Dendritic cell treated with granulocyte-macrophage colony-stimulating factor and Interleukin-4, amounts not matched to agents 40 ng/mL and 50 ng/mL, for 4 days (primary cell): ENCODE measurements around the gene SF3A2.

Experiments used
- H3K27ac Mint-ChIP-seq: one replicate; pipeline ENCODE4 v1.8.0; 2022; ENCODE audit warnings: mild to moderate bottlenecking, mixed read lengths
- H3K27me3 Mint-ChIP-seq: one replicate; pipeline ENCODE4 v1.8.0; 2022; ENCODE audit warnings: mild to moderate bottlenecking, mixed read lengths
- H3K36me3 Mint-ChIP-seq: one replicate; pipeline ENCODE4 v1.8.0; 2022; ENCODE audit warnings: low read depth, mixed read lengths
- H3K4me1 Mint-ChIP-seq: one replicate; pipeline ENCODE4 v1.8.0; 2022; ENCODE audit warnings: low read depth, mixed read lengths
- H3K4me3 Mint-ChIP-seq: one replicate; pipeline ENCODE4 v1.8.0; 2022; ENCODE audit warnings: mild to moderate bottlenecking, moderate library complexity, mixed read lengths
- H3K9me3 Mint-ChIP-seq: one replicate; pipeline ENCODE4 v1.8.0; 2022; ENCODE audit warnings: mixed read lengths
- intact Hi-C: fragments of 100-400 bp; cut with micrococcal nuclease; formaldehyde crosslinking; loops from one replicate; pipeline ENCODE4 v1.15.0; 2022

Gene SF3A2

DNA sequence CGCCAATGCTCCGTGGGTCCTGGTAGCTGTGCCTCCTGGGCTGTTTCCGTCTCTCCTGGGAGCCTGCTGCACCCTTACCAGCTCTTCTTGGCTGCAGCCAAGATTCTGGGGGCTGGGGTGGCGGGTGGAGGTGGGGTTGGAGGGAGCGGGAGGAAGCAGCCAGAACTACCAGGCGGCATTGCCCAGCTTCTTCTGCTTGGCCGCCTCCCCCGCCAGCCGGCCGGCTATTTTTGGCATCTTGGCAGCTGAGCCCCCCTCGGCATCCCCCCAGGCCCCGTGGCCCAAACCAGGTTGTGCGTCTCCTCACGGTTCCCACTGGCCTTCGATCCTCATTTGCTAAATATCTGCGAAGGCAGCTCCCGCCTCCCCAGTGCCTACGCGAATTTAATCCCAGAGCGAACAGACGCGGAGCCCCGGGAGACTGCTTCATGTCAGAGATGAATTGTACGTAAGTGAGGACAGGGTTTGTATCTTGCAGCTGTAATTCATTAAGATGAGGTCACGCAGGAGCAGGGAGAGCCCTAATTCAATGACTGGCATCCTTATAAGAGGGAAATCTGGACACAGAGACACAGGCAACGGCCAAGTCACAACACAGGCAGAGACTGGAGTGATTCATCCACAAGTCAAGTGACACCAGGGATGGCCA is 58.2 kb downstream of the SF3A2 start:
- Mint-ChIP-seq H3K27ac (no peak overlapping the region), H3K36me3 (peaks cover 65% of the 10 kb centered on the region), H3K4me1 (peaks cover 52% of the 10 kb centered on the region), H3K27me3 (peaks cover 30% of the 10 kb centered on the region), H3K9me3 (no peaks in the 10 kb centered on the region), H3K4me3 (no peak overlapping the region)
- intact Hi-C loops: no loop called here

DNA sequence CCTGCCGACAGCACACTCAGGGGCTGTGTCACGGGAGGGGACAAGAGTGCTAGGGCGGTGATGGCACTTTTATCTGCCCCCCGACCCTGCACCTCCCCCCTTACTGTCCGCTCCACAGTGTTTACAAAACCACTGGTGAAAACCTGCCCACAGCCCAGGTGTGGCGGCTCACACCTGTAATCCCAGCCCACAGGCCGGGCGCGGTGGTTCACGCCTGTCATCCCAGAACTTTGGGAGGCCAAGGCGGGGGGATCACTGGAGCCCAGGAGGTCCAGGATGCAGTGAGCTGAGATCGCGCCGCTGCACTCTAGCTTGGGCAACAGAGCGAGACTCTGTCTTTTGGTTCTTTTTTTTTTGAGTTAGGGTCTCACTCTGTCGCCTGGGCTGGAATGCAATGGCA is 59.5 kb downstream of the SF3A2 start:
- Mint-ChIP-seq H3K27ac (no peak overlapping the region), H3K9me3 (no peaks in the 10 kb centered on the region), H3K36me3 (peaks cover 52% of the 10 kb centered on the region), H3K27me3 (peaks cover 33% of the 10 kb centered on the region), H3K4me1 (peaks cover 55% of the 10 kb centered on the region), H3K4me3 (no peak overlapping the region)
- intact Hi-C loops: no loop called here
